Cardiac fibroblast (primary cell): ENCODE measurements around the gene PLAAT4.

Source experiments
- DNase-seq, 2 donors: peaks; one replicate each; pipeline versions ENCODE4 v3.0.0 to v3.0.0-alpha.2; 2010; ENCODE audit warnings: low read depth in 2 of 2
- H3K4me3 ChIP-seq, 2 donors: replicated peaks in 1 of 2; 1 replicate in 1 of 2; 2 replicates in 1 of 2; pipeline ENCODE4 v1.5.1; 2011; ENCODE audit warnings: low read depth in 2 of 2, low read length in 2 of 2, mild to moderate bottlenecking in 2 of 2, moderate library complexity in 1 of 2
- CTCF ChIP-seq: IDR thresholded peaks from one replicate; pipeline ENCODE4 v1.5.1; 2011; ENCODE audit warnings: low read depth, mild to moderate bottlenecking, low read length, inconsistent platforms

The PLAAT4 gene

GRCh38 chr11:63551091-63551888 lies 14.7 kb downstream of the PLAAT4 start:
- no peak for TF ChIP-seq CTCF
- DNase-seq, result no peak
- H3K4me3 ChIP-seq, result no peak overlapping the region

GRCh38 chr11:63551889-63552266 lies 15.3 kb downstream of the PLAAT4 start:
- H3K4me3 ChIP-seq, result no peak overlapping the region
- no peak for DNase-seq
- TF ChIP-seq CTCF, result no peak

- no peak for DNase-seq
Measured at GRCh38 chr11:63552921-63553320, 16.3 kb downstream of the PLAAT4 start.

GRCh38 chr11:63553759-63554158 lies 17.2 kb downstream of the PLAAT4 start:
- TF ChIP-seq CTCF, result no peak
- peak in 1 of 2 donors; percentile 54 for DNase-seq
- H3K4me3 ChIP-seq, result no peak overlapping the region

More at GRCh38 chr11:63552921-63553320, 16.3 kb downstream of the PLAAT4 start:
- no peak for TF ChIP-seq CTCF
- H3K4me3 ChIP-seq, result no peak overlapping the region

- no peak overlapping the region for H3K4me3 ChIP-seq
- no peak for TF ChIP-seq CTCF
- DNase-seq, result no peak
Measured at GRCh38 chr11:63554877-63555223, 18.2 kb downstream of the PLAAT4 start.

GRCh38 chr11:63556404-63557013 lies 19.9 kb downstream of the PLAAT4 start:
- no peak overlapping the region for H3K4me3 ChIP-seq
- DNase-seq, result no peak
- no peak for TF ChIP-seq CTCF

- no peak for DNase-seq
- H3K4me3 ChIP-seq, result no peak overlapping the region
- no peak for TF ChIP-seq CTCF
Measured at GRCh38 chr11:63557570-63557969, 21.0 kb downstream of the PLAAT4 start.
